Epidermal melanocyte (primary cell): ENCODE data around the gene CD46.

Experiments used
- DNase-seq: peaks from one replicate; pipeline ENCODE4 v3.0.0; 2011; ENCODE audit warnings: low spot score; ENCODE audit not compliant: insufficient read length

CD46 gene

GRCh38 chr1:207794861-207795260, 43.0 kb downstream of the CD46 start:
- no peak for DNase-seq

- peak; percentile 71 for DNase-seq
These were observed 45.5 kb downstream of the CD46 start for GRCh38 chr1:207797229-207797973.

- DNase-seq: no peak
These were observed 47.0 kb downstream of the CD46 start for GRCh38 chr1:207798847-207799246.

- DNase-seq: no peak
These were observed 48.3 kb downstream of the CD46 start for GRCh38 chr1:207799989-207800648.

GRCh38 chr1:207801819-207802218, 50.0 kb downstream of the CD46 start:
- DNase-seq: no peak

GRCh38 chr1:207803678-207804077, 51.8 kb downstream of the CD46 start:
- no peak for DNase-seq

GRCh38 chr1:207804721-207805468, 53.0 kb downstream of the CD46 start:
- no peak for DNase-seq

GRCh38 chr1:207805841-207806421, 54.1 kb downstream of the CD46 start:
- no peak for DNase-seq

GRCh38 chr1:207806531-207807325, 54.9 kb downstream of the CD46 start:
- no peak for DNase-seq

GRCh38 chr1:207807326-207807689, 55.5 kb downstream of the CD46 start:
- no peak for DNase-seq

- no peak for DNase-seq
These were observed 56.0 kb downstream of the CD46 start for GRCh38 chr1:207807690-207808321.

- no peak for DNase-seq
These were observed 56.5 kb downstream of the CD46 start for GRCh38 chr1:207808322-207808705.

GRCh38 chr1:207808911-207809555, 57.2 kb downstream of the CD46 start:
- DNase-seq: no peak

- no peak for DNase-seq
These were observed 58.3 kb downstream of the CD46 start for GRCh38 chr1:207810173-207810572.

- no peak for DNase-seq
These were observed 58.9 kb downstream of the CD46 start for GRCh38 chr1:207810606-207811295.

GRCh38 chr1:207811319-207811718, 59.5 kb downstream of the CD46 start:
- DNase-seq: no peak

GRCh38 chr1:207811920-207812720, 60.3 kb downstream of the CD46 start:
- DNase-seq: no peak

- DNase-seq: no peak
These were observed 61.1 kb downstream of the CD46 start for GRCh38 chr1:207812778-207813511.
